ENCODE measurements around the gene REELD1.

REELD1 gene

DNA sequence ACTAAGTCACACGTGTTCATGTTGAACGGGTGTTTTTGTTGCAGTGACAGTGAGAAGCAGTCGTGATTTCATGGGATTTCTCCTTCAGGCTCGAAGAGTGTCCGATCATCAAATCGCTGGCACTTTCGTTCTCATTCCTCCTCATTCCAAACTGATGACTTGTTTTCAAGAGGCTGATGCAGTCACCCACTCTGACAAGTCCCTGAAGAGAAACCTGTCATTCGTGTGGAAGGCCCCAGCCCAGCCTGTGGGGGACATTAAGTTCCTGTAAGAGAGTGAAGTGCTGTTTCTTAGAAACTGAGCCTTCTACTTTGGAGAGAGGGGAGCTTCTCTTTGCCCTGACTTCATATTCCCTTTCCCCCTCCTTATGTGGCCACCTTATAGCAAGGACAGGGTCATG, 8.0 kb downstream of the REELD1 start:
- H3K4me3 ChIP-seq (ENCODE audit: low read depth, low read length) = peak overlapping the region; percentile 21
- TF ChIP-seq CTCF (IDR thresholded peaks at IDR 0.05; ENCODE audit: low read depth, low read length) = no peak

DNA sequence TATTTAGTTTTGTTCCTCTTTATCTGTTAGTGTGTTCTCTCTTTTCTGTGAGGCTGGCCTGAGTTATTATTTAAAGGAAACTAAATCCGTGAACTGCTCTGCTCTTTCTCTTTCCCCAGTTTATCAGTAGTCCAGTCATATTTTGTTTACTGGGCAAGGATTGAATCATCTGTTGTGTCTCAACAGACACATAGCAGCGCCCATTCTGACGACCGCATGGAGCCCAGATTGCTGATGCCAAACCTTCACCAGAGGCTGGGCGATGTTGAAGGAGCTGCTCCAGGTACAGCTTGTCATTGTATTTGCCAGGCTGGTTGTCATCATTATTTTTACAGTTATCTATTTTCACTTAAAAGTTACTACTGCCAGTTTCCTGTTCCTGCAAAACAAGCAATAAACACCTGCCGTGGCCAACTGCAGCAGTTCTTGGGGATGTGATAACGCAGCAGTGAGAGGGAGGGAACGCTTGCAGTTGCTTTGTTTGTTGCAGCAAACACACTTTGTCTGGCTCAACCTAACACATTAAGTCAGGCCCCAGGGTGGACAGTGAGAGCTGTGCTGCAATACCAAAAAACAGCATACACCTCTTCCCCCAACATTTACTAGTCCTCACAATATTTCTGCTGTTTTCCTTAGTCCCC, 10.1 kb downstream of the REELD1 start:
- H3K4me3 ChIP-seq (ENCODE audit: low read depth, low read length) = no peak overlapping the region
- TF ChIP-seq CTCF (IDR thresholded peaks at IDR 0.05; ENCODE audit: low read depth, low read length) = no peak

DNA sequence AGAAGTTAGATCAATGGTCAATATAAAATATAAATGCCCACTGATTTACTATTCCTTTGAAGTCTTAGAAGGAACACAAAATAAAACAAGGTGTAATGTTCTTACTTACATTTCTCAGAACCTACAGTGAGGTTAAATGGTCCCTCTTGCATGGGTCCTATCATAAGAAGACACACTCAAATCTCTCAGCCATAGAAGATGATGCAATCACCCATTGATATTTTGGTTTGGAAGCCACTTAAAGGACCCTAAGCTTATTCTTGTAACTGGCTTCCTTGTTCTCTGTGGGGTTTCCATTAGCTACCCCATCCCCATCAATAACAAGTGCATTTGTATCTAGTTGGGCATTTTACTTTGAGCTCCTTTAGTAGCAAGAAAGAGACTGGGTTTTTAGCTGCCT, 15.1 kb downstream of the REELD1 start:
- no peak for TF ChIP-seq CTCF (IDR thresholded peaks at IDR 0.05; ENCODE audit: low read depth, low read length)
- H3K4me3 ChIP-seq (ENCODE audit: low read depth, low read length) = no peak overlapping the region

GRCh38 chr4:146232131-146232722, 17.9 kb downstream of the REELD1 start:
- no peak overlapping the region for H3K4me3 ChIP-seq (ENCODE audit: low read depth, low read length)
- no peak for TF ChIP-seq CTCF (IDR thresholded peaks at IDR 0.05; ENCODE audit: low read depth, low read length)

DNA sequence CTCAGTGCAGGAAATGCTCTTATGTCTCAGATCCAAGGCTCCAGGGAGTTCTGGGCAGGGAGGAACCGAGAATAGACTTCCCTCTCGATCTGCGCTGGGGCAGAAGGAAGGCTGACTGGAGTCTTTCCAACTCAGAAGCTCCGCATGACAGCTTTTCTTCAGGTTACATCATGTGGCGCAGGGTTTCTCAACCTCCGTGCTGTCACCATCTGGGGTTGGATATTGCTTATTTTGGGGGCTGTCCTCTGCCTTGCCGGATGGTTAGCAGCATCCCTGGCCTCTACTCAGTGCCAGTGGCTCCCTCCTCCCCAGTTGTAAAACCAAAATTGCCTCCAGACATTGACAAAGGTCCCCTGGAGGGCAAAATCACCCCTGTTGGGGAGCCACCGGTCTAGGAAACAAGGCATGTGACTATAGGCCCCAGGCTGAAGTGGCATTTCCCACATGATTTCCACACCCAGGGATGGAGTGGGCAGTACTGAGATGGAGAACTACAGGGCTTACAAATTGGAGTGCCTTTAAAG, 21.4 kb downstream of the REELD1 start:
- no peak overlapping the region for H3K4me3 ChIP-seq (ENCODE audit: low read depth, low read length)
- TF ChIP-seq CTCF (IDR thresholded peaks at IDR 0.05; ENCODE audit: low read depth, low read length) = no peak

DNA sequence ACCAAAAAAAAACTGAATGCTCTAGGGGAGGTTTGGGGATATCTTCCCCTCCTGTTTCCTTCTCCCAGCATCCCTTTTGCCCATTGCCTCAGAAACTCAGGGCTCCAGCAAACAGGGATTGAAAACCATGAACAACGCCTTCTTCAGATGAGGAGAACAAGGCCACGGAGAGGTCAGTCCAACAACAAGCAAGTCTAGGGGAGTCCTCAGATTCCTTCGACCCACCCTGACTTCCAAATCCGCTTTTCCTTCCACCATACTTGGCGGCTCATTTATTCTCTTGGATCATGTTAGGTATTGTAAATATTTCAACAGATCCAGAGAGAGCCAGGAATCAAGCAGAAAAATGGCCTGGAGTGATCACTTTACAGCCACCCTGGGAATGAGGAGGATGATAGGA, 21.9 kb downstream of the REELD1 start:
- H3K4me3 ChIP-seq (ENCODE audit: low read depth, low read length) = no peak overlapping the region
- TF ChIP-seq CTCF (IDR thresholded peaks at IDR 0.05; ENCODE audit: low read depth, low read length) = no peak

DNA sequence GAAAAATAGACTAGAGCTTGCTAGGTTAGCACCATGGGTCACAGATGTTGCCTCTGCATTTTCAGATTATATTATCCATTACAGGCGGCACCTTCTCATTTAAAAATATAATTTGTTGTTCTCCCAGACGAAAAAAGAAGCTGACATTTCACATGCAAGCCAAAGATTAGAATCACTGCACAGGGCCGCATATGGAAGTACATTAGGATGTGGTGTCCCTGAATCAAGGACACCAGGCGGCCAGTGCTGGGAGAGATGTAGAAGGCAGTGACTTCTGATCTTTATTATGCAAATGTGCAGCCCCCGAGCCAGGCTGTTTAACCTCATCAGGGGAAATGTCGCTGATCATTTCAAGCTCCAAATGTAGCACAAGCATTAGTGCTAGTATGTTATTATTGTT, 22.8 kb downstream of the REELD1 start:
- no peak overlapping the region for H3K4me3 ChIP-seq (ENCODE audit: low read depth, low read length)
- TF ChIP-seq CTCF (IDR thresholded peaks at IDR 0.05; ENCODE audit: low read depth, low read length) = no peak
